GM12864 (cell line): Measurements from ENCODE around the gene TTC23L.

Experiments used
- DNase-seq: peaks from one replicate; pipeline ENCODE4 v3.0.0-alpha.2; 2011; ENCODE audit warnings: low read depth
- H3K4me3 ChIP-seq: 2 replicates; pipeline ENCODE4 v1.5.1; 2011; ENCODE audit warnings: mild to moderate bottlenecking, low read depth, low read length, control low read depth
- TF ChIP-seq, protein P1 (sequence below): IDR thresholded peaks from 2 replicates; pipeline ENCODE4 v1.5.1; 2011; ENCODE audit warnings: low read depth, mild to moderate bottlenecking, moderate library complexity, low read length, control low read depth, inconsistent platforms; ENCODE audit errors: missing control alignments

Gene TTC23L

DNA sequence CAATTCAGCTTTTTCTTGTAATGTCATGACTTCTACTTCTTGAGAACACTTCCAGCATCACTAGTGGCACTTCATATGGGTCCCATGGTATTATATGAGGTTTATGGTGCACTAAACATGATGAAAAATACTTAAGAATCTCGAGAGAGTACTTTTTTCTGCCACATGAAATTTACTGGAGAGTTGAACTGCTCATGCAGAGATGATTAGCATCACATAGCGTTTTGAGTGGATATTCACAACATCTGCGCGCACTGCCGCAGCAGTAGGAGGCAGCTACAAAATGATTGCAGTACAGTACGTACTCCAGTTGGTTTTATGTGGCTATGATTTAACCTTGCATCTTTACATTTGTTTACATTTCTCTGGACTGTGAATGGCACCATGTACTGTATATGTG, 61.7 kb downstream of the TTC23L start:
- TF ChIP-seq, protein P1, sequence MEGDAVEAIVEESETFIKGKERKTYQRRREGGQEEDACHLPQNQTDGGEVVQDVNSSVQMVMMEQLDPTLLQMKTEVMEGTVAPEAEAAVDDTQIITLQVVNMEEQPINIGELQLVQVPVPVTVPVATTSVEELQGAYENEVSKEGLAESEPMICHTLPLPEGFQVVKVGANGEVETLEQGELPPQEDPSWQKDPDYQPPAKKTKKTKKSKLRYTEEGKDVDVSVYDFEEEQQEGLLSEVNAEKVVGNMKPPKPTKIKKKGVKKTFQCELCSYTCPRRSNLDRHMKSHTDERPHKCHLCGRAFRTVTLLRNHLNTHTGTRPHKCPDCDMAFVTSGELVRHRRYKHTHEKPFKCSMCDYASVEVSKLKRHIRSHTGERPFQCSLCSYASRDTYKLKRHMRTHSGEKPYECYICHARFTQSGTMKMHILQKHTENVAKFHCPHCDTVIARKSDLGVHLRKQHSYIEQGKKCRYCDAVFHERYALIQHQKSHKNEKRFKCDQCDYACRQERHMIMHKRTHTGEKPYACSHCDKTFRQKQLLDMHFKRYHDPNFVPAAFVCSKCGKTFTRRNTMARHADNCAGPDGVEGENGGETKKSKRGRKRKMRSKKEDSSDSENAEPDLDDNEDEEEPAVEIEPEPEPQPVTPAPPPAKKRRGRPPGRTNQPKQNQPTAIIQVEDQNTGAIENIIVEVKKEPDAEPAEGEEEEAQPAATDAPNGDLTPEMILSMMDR = no peak
- no peak overlapping the region for H3K4me3 ChIP-seq
- no peak for DNase-seq

DNA sequence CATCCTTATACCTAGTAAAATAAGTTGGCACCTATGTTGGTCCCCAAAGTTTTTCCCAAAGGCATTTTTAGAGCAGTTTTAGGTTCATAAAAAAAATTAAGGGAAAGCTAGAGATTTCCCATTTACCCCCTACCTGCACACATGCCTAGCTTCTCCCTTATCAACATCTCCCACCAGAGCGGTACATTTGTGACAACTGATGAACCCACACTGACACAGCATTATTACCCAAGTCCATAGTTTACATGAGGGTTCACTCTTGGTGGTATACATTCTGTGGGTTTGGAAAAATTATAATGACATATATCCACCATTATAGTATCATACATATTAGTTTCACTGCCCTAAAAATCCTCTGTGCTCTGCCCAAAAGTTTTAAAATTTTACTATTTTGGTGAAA, 64.3 kb downstream of the TTC23L start:
- TF ChIP-seq, protein P1 = no peak
- no peak overlapping the region for H3K4me3 ChIP-seq
- no peak for DNase-seq

DNA sequence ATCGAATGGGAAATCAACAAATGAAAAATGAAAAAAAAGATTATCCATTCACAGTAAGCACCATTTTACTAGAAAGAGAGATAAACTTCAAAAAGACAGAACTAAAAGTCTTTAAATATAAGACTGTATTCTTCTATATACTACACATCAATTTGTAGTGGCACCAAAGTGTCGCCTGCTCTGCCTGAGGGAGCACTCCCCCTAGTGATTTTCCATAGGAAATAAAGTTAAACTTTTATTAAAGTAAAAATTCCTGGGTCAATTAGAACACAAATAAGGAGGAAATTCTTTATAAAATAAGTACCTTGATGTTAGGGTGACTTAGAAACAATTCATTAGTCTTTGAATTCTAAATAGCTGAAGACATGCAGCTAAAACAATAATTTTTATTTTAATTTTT, 66.6 kb downstream of the TTC23L start:
- no peak overlapping the region for H3K4me3 ChIP-seq
- no peak for DNase-seq
- TF ChIP-seq, protein P1 = peak; percentile 15

DNA sequence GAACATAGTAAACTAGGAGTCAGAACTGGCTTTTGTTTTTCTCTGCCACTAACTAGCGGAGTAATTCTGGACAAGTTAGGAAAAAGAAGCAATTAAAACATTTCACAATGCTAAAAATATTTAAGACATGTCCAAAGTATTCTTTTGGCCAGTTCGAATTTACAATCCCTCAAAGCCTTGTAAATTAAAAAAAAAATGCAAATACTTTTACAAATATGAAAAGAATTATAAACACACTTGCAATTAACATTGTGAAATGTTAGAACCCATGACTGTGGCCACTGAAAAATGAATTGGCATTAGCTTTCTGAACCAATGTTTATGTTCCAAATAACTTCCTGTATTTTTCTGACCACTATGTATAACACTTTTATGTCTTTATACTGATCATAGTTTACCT, 74.1 kb downstream of the TTC23L start:
- no peak for DNase-seq
- no peak overlapping the region for H3K4me3 ChIP-seq
- TF ChIP-seq, protein P1 = no peak

DNA sequence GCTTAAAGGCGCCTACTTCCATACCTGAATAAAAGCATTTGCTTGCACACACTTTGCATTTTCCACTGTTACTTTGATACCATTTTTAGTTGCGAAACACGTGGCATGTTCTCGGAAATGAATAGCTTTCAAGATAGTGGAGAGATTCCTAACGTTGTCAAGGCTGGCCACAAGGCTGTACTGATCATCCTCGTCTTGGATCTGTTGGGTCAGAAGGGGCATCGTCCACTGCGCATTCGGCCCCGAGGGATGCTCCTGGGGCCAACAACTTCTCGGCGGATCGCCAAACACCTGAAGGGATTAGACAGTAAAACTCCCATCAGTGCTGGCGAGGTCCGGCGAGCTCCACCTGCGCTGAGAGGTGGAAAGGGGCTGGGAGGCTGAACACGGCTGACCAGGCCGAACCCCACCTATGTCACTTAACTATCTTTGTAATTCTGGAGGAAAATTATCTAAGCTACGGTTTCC, 75.7 kb downstream of the TTC23L start:
- no peak for DNase-seq
- TF ChIP-seq, protein P1 = no peak
- peak overlapping the region; percentile 81 for H3K4me3 ChIP-seq

DNA sequence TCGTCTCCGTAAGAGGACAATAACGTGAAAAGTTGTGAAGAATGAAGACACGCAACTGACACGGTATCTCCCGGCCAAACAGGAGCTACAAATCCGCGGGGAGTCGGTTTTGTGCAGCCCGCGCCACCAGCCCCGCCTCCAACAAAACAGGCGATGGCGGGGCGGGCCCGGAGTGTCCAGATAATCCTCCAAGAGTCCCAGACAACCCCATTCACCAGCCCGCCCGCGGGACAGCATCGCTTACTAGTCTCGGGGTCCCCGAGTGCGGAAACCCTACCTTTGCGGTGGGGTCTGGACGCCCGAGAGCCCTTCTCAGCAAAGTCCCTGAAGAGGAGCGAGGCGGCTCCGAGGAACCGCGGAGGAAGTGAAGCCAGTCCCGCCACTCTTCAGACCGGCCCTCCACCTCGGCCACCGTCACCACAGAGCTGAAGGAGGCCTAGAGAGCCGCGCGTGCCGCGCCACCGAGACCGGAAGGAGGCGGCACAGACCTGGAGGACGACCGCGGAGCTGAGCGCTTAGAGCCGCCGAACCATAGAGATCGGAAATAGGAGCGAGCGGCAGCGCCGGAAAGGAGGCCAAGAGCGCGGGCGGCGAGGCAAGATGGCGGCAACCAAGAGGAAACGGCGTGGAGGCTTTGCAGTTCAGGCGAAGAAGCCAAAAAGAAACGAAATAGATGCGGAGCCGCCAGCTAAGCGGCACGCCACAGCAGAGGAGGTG, 76.3 kb downstream of the TTC23L start, which contains the start of the genes BRIX1 and RAD1:
BRIX1 (plus strand) TSS at position 573 of the 717 bp plus-strand sequence; CDS start at position 601, 28 bp downstream.
RAD1 (minus strand) TSS at position 366 of the 717 bp plus-strand sequence. CDS start 612 bp downstream, outside the sequence.
- TF ChIP-seq, protein P1 = no peak
- DNase-seq = peak; percentile 90
- peak within 1 kb of the TSS; percentile 81 for H3K4me3 ChIP-seq

DNA sequence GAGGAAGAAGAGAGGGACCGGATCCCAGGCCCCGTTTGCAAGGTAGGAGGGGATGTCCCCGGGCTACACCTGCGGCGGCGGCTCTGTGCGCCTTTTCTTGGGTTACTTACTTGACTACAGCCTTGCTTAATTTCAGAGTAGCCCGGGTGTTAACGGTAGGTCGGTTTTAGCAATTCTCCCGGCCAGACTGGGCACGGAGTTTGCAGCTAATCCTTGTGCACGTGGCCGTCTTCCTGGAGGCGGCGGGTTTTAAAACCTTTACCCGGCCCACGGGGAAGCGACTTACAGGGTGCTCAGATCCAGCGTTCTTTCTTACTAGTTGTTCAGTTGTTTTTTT, 76.9 kb downstream of the TTC23L start:
- H3K4me3 ChIP-seq = peak overlapping the region; percentile 81
- DNase-seq = no peak
- TF ChIP-seq, protein P1 = no peak
